Neuronal stem cell (in vitro differentiated cells): Measurements from ENCODE around the gene NECAB2.

ENCODE experiments used
- DNase-seq: peaks from one replicate; pipeline ENCODE4 v3.0.0-alpha.2; 2013; ENCODE audit warnings: low spot score
- H2AFZ ChIP-seq: one replicate; pipeline ENCODE4 v1.6.1; 2013; ENCODE audit warnings: mild to moderate bottlenecking, low read length, inconsistent platforms
- H2AK5ac ChIP-seq: 2 replicates; pipeline ENCODE4 v1.6.1; 2013; ENCODE audit warnings: low read depth, mild to moderate bottlenecking, inconsistent platforms, low read length, moderate library complexity, mixed read lengths
- H2BK120ac ChIP-seq: 2 replicates; pipeline ENCODE4 v1.6.1; 2013; ENCODE audit warnings: low read depth, mild to moderate bottlenecking, inconsistent platforms, low read length, moderate library complexity, mixed read lengths
- H2BK12ac ChIP-seq: one replicate; pipeline ENCODE4 v1.6.1; 2013; ENCODE audit warnings: low read length, inconsistent platforms
- H2BK15ac ChIP-seq: 2 replicates; pipeline ENCODE4 v1.6.1; 2013; ENCODE audit warnings: mild to moderate bottlenecking, low read length, inconsistent platforms, mixed read lengths
- H2BK5ac ChIP-seq: one replicate; pipeline ENCODE4 v1.6.1; 2013; ENCODE audit warnings: inconsistent platforms, mild to moderate bottlenecking, low read length, moderate library complexity
- H3K14ac ChIP-seq: one replicate; pipeline ENCODE4 v1.6.1; 2013; ENCODE audit warnings: low read length, inconsistent platforms
- H3K18ac ChIP-seq: 2 replicates; pipeline ENCODE4 v1.6.1; 2013; ENCODE audit warnings: low read length, inconsistent platforms
- H3K23ac ChIP-seq: 2 replicates; pipeline ENCODE4 v1.6.1; 2013; ENCODE audit warnings: low read depth, mild to moderate bottlenecking, mixed read lengths, low read length, inconsistent platforms; ENCODE audit not compliant: poor library complexity
- H3K27ac ChIP-seq: replicated peaks from 3 replicates; pipeline ENCODE4 v1.5.1; 2013; ENCODE audit warnings: low read length, inconsistent platforms
- H3K27me3 ChIP-seq, 3 experiments: 2 replicates each; pipeline ENCODE4 v1.6.1; 2013; ENCODE audit warnings: low read length in 3 of 3, mild to moderate bottlenecking in 2 of 3, inconsistent platforms in 1 of 3, low read depth in 1 of 3, mixed read lengths in 1 of 3, moderate library complexity in 1 of 3; ENCODE audit not compliant: control insufficient read depth in 3 of 3, insufficient read depth in 3 of 3
- H3K36me3 ChIP-seq, 2 donors: replicated peaks in 1 of 2; 2 replicates each; pipeline ENCODE4 v1.6.1; 2013; ENCODE audit warnings: low read length in 2 of 2; ENCODE audit not compliant: control insufficient read depth in 2 of 2, insufficient read depth in 2 of 2
- H3K4ac ChIP-seq: 2 replicates; pipeline ENCODE4 v1.6.1; 2013; ENCODE audit warnings: inconsistent platforms, mild to moderate bottlenecking, low read length, moderate library complexity
- H3K4me1 ChIP-seq, 2 donors: 1 replicate in 1 of 2; 2 replicates in 1 of 2; pipeline ENCODE4 v1.6.1; 2013; ENCODE audit warnings: low read length in 2 of 2, low read depth in 1 of 2; ENCODE audit not compliant: control insufficient read depth in 2 of 2, insufficient read depth in 1 of 2
- H3K4me2 ChIP-seq: one replicate; pipeline ENCODE4 v1.6.1; 2013; ENCODE audit warnings: mild to moderate bottlenecking, low read length, inconsistent platforms; ENCODE audit not compliant: insufficient read depth, poor library complexity, severe bottlenecking
- H3K4me3 ChIP-seq, 2 donors: 2 replicates each; pipeline ENCODE4 v1.5.1; 2013; ENCODE audit warnings: low read length in 2 of 2, mild to moderate bottlenecking in 2 of 2, inconsistent platforms in 1 of 2, moderate library complexity in 1 of 2
- H3K79me1 ChIP-seq: one replicate; pipeline ENCODE4 v1.6.1; 2013; ENCODE audit warnings: low read depth, mild to moderate bottlenecking, inconsistent platforms, low read length, moderate library complexity
- H3K9ac ChIP-seq: one replicate; pipeline ENCODE4 v1.6.1; 2013; ENCODE audit warnings: mild to moderate bottlenecking, low read depth, low read length, inconsistent platforms; ENCODE audit not compliant: poor library complexity
- H3K9me3 ChIP-seq, 2 donors: replicated peaks in 1 of 2; 2 replicates each; pipeline versions ENCODE3 to v1.6.1; 2013; ENCODE audit warnings: low read length in 2 of 2, mild to moderate bottlenecking in 2 of 2, inconsistent platforms in 1 of 2, low read depth in 1 of 2, mixed read lengths in 1 of 2, moderate library complexity in 1 of 2; ENCODE audit not compliant: control insufficient read depth in 2 of 2, insufficient read depth in 1 of 2
- H4K8ac ChIP-seq: one replicate; pipeline ENCODE4 v1.6.1; 2013; ENCODE audit warnings: low read depth, mild to moderate bottlenecking, inconsistent platforms, low read length, moderate library complexity
- H4K91ac ChIP-seq: one replicate; pipeline ENCODE4 v1.6.1; 2013; ENCODE audit warnings: low read length, low read depth, mild to moderate bottlenecking, inconsistent platforms; ENCODE audit not compliant: poor library complexity
- WGBS, 2 donors: extraction: QIAGEN DNeasy Blood & Tissue Kit; methylation state at CpG; one replicate each; pipeline ENCODE4 v1.1.7; 2013; ENCODE audit warnings: missing lambda C conversion rate in 2 of 2, mixed read lengths in 1 of 2; ENCODE audit not compliant: insufficient read length in 2 of 2, insufficient replicate concordance in 1 of 2; ENCODE audit errors: extremely low coverage in 2 of 2; 5-methylcytosine and 5-hydroxymethylcytosine counted together

The NECAB2 gene

DNA sequence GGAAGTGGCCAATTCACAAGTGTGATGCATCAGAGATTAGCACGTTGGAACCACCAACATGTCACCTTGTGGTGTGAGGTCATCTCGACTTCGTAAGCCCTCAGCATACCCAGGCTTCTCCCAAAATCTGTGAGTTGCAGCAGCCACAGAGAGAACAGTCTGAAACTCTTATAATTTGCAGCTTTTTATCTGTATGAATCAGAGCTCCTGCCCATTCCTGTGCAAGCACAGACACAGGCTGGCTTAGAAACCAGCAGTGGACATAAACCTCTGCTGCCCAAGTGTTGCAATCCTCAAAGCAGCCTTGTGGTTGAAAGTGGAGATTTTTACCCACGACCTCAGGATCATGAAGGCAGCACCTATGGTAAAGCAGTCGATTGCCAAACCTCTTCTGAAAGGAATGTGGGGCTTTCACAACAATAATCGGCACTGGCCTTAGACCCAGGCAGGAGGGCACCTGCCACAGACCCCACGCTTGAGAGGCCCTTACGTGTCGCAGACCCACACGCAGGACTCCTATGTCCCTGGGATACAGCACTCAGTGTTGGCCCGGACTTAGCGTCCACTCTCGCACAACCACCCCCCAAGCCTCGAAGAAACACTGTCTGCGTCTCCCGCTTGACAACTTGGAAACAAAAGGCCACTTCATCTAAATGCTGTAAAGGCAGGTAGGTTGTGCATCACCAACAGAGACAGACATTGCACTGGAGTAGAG lies 39.5 kb upstream of the NECAB2 start:
- Histone ChIP-seq H3K4me3 (no peak overlapping the region), H3K27ac (no peak overlapping the region), H2BK15ac (no peak overlapping the region), H2AK5ac (no peak overlapping the region), H2BK12ac (no peak overlapping the region), H2BK5ac (no peak overlapping the region), H3K14ac (no peak overlapping the region), H3K4ac (no peak overlapping the region), H2BK120ac (no peak overlapping the region), H3K9me3 (no peaks in the 10 kb centered on the region), H3K27me3 (no peaks in the 10 kb centered on the region), H3K36me3 (no peaks in the 10 kb centered on the region), H3K18ac (no peak overlapping the region), H2AFZ (no peak overlapping the region), H3K9ac (peak overlapping the region; percentile 45), H3K79me1 (no peaks in the 10 kb centered on the region), H3K4me2 (no peak overlapping the region), H3K4me1 (peaks cover 3 to 4% of the 10 kb centered on the region in 2 donors), H3K23ac (no peak overlapping the region), H4K91ac (no peak overlapping the region), H4K8ac (no peak overlapping the region)
- no peak for DNase-seq
- WGBS, 2 donors: no CpG with 5 or more reads among the region's 16 CpGs

DNA sequence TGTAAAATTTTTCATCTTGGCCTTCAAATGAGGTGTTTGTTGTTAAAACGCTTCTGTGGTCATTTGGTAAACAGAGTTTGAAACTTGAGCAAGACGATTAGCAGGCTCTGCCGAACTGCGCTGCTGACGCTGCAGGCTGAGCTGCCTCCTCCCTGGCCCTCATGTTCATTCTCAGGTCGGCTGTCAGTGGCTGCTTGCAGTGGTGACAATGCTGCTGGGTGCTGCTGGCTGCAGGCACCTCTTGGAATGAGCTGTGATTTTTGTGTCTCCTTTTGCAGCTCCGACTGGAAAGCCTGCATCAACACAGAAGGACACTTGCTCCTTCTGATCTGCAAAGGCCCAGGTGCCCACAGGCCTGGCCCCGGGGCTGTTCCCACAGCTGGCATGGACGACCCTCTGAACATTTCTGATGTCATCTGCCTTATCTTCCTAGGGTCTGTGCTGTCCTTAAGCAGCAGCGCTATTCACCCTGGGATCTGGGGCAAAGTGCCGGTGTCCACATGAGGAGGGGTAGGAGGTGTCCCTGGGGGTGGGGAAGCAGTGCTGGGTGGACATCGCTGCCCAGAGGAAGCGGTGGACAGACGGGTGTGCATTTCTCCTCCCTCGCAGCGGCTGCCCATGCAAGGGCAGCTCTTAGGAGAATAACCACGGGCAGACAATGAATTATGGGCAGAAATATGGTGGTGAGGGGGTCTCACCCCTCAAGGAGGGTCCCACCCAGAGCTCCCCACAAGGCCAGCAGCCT lies 38.1 kb upstream of the NECAB2 start:
- Histone ChIP-seq H3K23ac (peak overlapping the region; percentile 97), H3K27me3 (no peaks in the 10 kb centered on the region), H3K36me3 (no peaks in the 10 kb centered on the region), H3K14ac (peak overlapping the region; percentile 6), H4K8ac (peak overlapping the region; percentile 23), H3K9me3 (no peaks in the 10 kb centered on the region), H3K79me1 (no peaks in the 10 kb centered on the region), H4K91ac (no peak overlapping the region), H2BK12ac (no peak overlapping the region), H3K9ac (no peak overlapping the region), H3K4me2 (no peak overlapping the region), H2BK5ac (no peak overlapping the region), H2BK120ac (peak overlapping the region; percentile 81), H3K27ac (no peak overlapping the region), H2AFZ (no peak overlapping the region), H3K4me1 (peaks cover 3 to 4% of the 10 kb centered on the region in 2 donors), H2AK5ac (peak overlapping the region; percentile 10), H2BK15ac (no peak overlapping the region), H3K4ac (no peak overlapping the region), H3K4me3 (peak overlapping the region in 1 of 2 donors; percentile 23), H3K18ac (peak overlapping the region; percentile 38)
- DNase-seq: no peak
- WGBS, 2 donors: no CpG with 5 or more reads among the region's 17 CpGs

- Histone ChIP-seq H3K36me3 (no peaks in the 10 kb centered on the region), H3K4ac (no peak overlapping the region), H3K4me3 (no peak overlapping the region), H3K18ac (peak overlapping the region; percentile 28), H2BK120ac (peak overlapping the region; percentile 47), H3K27ac (no peak overlapping the region), H4K8ac (peak overlapping the region; percentile 3), H4K91ac (peak overlapping the region; percentile 30), H2BK15ac (no peak overlapping the region), H3K9ac (peak overlapping the region; percentile 21), H2BK12ac (peak overlapping the region; percentile 41), H3K27me3 (no peaks in the 10 kb centered on the region), H3K14ac (peak overlapping the region; percentile 56), H3K79me1 (peaks cover 2% of the 10 kb centered on the region), H2AK5ac (peak overlapping the region; percentile 91), H3K4me1 (peaks cover 0 to 4% of the 10 kb centered on the region in 2 donors), H2BK5ac (no peak overlapping the region), H3K4me2 (no peak overlapping the region), H2AFZ (no peak overlapping the region), H3K23ac (peak overlapping the region; percentile 85), H3K9me3 (no peaks in the 10 kb centered on the region)
- DNase-seq: no peak
- WGBS, 2 donors: no CpG with 5 or more reads among the region's 22 CpGs
Measured at GRCh38 chr16:83930730-83931500, 37.1 kb upstream of the NECAB2 start.
